Endothelial cell of umbilical vein (primary cell): ENCODE measurements around the gene FRRS1L.
"Not testable (repeated sequence)": the region's sequence is repeated elsewhere in the genome, so short reads cannot be mapped to it uniquely, and the experiment has no call there.

ENCODE experiments used
- CTCF ChIP-seq, 2 donors: IDR thresholded peaks; 1 replicate in 1 of 2; 2 replicates in 1 of 2; pipeline ENCODE4 v1.5.1; 2011; ENCODE audit warnings: low read length in 2 of 2, mild to moderate bottlenecking in 2 of 2, moderate library complexity in 2 of 2, control low read depth in 1 of 2, inconsistent platforms in 1 of 2, low read depth in 1 of 2; ENCODE audit not compliant: insufficient read depth in 1 of 2; ENCODE audit errors: extremely low read depth in 1 of 2
- EZH2 ChIP-seq: IDR thresholded peaks from 2 replicates; pipeline ENCODE4 v1.6.1; 2012; ENCODE audit warnings: borderline replicate concordance, low read depth, mild to moderate bottlenecking, moderate library complexity, low read length, inconsistent platforms; ENCODE audit not compliant: severe bottlenecking
- FOS ChIP-seq: IDR thresholded peaks from 2 replicates; pipeline ENCODE4 v1.6.1; 2011; ENCODE audit warnings: mild to moderate bottlenecking, low read length, moderate library complexity, borderline replicate concordance; ENCODE audit not compliant: insufficient read depth
- JUN ChIP-seq: IDR thresholded peaks from 2 replicates; pipeline ENCODE4 v1.6.1; 2011; ENCODE audit warnings: borderline replicate concordance, low read depth; ENCODE audit not compliant: insufficient read length, insufficient read depth
- MAX ChIP-seq: IDR thresholded peaks from 2 replicates; pipeline ENCODE4 v1.6.1; 2011; ENCODE audit not compliant: insufficient read depth, insufficient read length
- MYC ChIP-seq: IDR thresholded peaks from one replicate; pipeline ENCODE4 v1.6.1; 2011; ENCODE audit warnings: mild to moderate bottlenecking, low read depth, low read length
- POLR2A ChIP-seq: IDR thresholded peaks from 2 replicates; pipeline ENCODE4 v1.6.1; 2012; ENCODE audit warnings: low read depth, mild to moderate bottlenecking, control low read depth, low read length
- POLR2AphosphoS5 ChIP-seq: IDR thresholded peaks from 2 replicates; pipeline ENCODE4 v1.6.1; 2012; ENCODE audit warnings: low read depth, mild to moderate bottlenecking, control low read depth, low read length, moderate library complexity; ENCODE audit not compliant: insufficient read depth

GRCh38 chr9:109126671-109127070 is 40.4 kb downstream of the FRRS1L start:
- TF ChIP-seq EZH2; CTCF (IDR thresholded peaks at IDR 0.05; ENCODE audit: extremely low read depth in 1 of 2, insufficient read depth in 1 of 2, low read depth in 1 of 2, low read length in 2 of 2); MAX; MYC; POLR2AphosphoS5; POLR2A; JUN; FOS: not testable (repeated sequence)
